GM18867 (cell line): ENCODE measurements around the gene TSC22D3.
A peak's percentile ranks its signal among the peaks of the same experiment; 100 is the strongest.
"Not testable (repeated sequence)": the region's sequence is repeated elsewhere in the genome, so short reads cannot be mapped to it uniquely, and the experiment has no call there.

ENCODE experiments used
- ATAC-seq: cut with Tn5 transposase; IDR thresholded peaks from one replicate; pipeline ENCODE4 v1.9.1; 2021; ENCODE audit warnings: mild to moderate bottlenecking, moderate library complexity; ENCODE audit not compliant: unreplicated experiment

TSC22D3 gene

DNA sequence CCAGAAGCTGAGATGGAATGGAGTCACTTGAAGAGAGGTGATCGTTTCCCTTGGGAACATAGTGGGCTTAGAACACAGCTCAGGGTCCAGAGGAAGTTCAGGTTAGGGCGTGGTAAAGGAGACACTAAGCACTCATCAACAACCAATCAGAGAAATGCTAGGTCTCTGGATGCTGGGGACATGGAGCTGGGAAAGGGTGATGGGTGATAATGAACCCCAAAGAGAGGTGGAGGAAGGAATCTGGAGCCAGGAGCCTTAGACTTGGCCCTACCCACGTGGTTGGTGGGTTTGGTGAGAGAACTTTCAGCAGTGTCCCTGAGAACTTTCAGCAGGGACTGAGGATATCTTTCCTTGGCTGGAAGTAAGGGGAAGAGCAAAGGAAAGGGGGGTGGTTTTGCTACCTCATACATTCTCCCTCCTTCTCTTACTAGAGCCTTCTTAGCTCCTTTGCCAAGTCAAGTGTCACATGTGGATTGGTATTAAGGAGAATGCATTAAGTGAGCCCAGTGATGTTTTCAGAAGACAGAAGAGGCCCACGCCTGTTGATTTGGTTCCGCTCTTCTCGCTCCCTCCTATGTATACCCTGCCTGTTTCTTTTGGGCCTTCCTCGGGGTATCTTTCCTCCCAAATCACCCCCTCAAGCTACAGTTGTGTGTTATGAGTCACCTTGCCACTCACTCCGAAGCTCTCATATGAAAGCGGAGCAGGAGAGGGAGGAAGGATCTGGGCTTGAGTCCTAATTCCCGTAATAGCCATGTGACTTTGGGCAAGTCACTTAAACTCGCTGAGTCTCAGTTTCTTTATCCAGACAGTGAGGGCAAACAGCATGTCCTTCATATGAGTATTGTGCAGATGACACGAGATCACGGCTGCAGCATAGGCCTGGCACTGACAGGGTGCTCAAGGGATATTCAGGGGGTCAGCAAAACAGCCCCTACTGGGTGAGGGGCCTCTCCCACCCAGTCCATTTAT, 63.1 kb downstream of the TSC22D3 start:
- ATAC-seq: no peak

GRCh38 chrX:107711521-107712181, 63.9 kb downstream of the TSC22D3 start:
- ATAC-seq: no peak

DNA sequence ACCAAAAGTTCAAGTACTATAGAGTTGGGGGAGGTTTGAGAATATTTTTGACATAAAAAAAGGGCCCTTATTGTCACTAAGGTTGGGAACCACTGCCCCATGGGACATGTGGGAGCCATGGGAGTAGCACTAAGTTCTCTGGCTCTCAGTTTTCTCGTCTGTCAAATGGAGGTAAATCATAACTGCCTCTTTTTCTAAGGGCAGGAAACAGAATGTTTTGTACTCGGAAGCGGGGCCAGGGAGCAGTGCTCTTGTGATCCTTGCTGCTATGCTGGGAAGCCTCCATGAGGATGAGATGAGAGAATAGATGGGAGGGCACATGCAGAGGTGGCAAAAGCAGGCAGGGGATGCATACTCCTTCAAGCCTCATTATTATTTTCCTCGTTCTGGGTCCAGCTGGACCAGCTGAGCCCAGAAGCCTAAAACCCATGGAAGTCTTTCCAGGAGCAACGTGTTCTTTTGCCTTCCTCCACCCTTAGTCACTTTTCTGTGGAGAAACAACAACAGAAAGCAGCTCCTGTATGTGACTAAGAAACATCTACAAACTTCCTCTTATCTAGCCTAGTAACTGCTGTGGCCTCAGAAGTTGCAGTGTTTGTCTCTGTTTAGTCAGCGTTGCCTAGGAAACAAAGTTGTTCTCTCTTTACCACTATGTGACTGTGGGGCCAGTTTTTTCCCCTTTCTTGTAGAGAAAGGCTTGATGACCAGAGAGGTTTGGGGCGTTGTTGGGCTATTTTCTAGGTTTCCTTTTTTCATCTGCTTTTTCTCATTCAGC, 64.8 kb downstream of the TSC22D3 start:
- peak; percentile 97 for ATAC-seq

GRCh38 chrX:107709266-107709806, 66.3 kb downstream of the TSC22D3 start:
- no peak for ATAC-seq

- ATAC-seq: no peak
These were observed 66.8 kb downstream of the TSC22D3 start for GRCh38 chrX:107708762-107709161.

GRCh38 chrX:107707866-107708265, 67.7 kb downstream of the TSC22D3 start:
- ATAC-seq: no peak

GRCh38 chrX:107706309-107706708, 69.3 kb downstream of the TSC22D3 start:
- no peak for ATAC-seq

DNA sequence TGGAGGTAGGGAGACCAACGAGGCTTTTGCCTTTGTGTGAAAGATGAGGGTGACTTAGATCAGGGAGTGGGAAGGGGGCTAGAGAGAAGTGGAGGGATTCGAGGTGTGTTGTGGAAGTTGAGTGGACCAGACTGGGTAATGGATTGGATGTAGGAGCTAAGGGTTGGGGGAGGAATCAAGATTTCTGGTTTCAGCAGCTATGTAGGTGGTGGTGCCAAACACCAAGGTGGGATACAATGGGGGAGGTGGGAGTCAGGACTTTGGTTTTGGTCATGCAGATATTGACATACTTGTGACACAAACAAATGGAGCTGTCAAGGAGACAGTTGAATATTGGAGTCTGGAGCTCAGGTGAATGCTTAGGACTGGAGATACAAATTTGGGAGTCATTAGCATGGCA, 71.0 kb downstream of the TSC22D3 start:
- ATAC-seq: no peak

DNA sequence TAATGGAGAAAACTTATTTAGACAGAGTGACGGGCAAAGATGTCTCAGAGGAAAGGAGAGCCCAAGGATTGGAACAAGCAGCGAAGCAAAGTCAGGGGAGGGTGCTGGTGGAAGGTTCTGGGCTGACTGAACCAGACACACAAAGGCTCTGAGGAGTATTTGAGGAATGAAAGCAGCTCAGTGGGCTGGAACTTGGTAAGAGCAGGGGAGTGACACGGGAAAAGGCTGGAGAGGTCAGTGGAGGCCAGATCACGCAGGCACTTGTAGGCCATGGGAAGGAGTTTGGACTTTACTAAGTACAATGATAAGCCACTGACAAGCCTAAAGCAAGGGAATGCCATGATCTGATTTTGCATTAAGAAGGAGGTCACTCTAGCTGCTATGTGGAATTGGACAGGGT, 71.4 kb downstream of the TSC22D3 start:
- ATAC-seq: no peak

GRCh38 chrX:107701493-107702121, 74.0 kb downstream of the TSC22D3 start:
- ATAC-seq: peak; percentile 57

DNA sequence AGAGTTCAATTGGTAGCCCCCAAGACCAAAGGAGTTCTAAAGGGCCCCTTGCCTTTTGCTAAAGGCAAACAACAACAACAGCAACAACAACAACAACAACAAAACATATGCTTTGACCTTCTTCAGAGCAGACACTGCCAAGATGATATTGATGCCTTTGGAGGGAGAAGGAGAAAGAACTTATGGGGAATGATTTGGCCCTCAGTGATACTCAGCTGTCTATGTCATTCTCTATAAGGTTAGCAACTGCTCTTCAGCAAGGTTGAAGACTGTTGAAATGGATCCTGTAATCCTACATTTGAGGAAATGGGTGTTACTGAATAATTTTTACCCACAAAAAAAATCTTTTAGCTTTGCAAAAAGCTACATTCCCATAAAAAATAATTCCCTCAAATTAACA, 74.8 kb downstream of the TSC22D3 start:
- no peak for ATAC-seq

- no peak for ATAC-seq
These were observed 75.2 kb downstream of the TSC22D3 start for GRCh38 chrX:107700317-107700774.

DNA sequence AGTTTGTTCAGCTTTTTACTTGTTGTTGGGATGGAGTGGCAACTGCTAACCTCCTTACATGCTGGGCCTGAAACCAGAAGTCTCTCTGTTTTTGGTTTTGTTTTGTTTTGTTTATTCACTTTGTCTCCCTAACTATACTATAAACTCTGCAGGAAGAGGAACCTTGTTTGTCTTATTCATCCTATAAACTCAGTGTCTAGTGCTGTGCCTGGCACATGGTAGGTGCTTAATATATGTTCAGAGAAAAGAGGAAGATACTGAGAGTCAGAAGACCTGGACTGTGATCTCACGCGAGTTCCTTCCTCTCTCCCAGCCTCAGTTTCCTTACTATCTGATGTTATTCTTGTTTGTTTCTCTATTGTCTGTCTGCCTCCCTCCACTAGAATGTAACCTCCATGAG, 76.0 kb downstream of the TSC22D3 start:
- peak; percentile 37 for ATAC-seq

DNA sequence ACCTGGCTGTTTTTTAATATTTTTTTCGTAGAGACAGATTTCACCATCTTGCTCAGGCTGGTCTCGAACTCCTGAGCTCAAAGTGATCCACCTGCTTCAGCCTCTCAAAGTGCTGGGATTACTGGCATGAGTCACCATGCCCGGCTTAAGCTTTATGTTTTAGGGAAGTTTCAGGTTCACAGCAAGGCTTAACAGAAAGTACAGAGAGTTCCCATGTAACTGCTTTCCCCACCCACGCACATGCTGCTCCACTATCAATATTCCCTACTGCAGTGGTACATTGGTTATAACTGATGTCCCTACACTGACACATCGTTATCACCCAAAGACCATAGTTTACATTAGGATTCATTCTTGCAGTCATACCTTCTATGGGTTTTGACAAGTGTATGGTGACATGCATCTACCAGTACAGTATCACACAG, 84.6 kb downstream of the TSC22D3 start:
- no peak for ATAC-seq

DNA sequence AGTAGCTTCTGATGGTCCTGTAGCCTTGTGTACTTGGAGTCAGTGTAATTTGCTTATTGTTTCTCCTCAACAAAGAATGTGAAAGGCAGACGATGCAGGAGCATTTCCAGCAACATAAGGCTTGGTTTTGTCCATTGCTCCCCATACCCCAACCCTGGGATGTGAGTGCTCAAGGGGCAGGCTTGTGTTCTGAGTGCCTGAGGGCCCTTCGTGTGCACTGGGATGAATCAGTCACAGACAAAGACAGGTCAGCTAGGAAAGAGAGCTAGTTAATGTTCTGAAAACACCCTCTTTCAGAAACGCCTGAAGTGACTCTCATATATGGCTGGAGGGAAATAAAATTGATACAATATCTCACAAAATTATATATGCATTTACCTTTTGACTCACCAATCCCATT, 88.1 kb downstream of the TSC22D3 start:
- no peak for ATAC-seq

DNA sequence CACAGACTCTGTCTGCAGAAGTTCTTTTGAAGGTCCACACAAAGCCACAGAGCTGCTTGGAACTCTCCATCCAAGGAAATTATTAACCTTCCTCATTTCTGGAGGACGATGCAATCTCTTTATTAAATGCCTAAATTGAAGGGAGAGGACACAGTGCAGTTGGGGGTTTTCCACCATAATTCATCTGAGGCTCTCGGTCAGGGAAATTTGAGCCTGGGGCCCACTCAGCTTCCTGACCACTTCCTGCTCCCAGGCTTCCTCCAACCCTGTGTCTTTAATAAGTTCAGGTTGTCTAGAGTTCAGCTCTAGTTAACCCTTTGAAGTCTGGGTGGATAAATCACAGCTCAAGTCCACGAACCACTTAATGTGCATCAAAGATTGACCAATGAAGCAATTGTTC, 88.8 kb downstream of the TSC22D3 start:
- no peak for ATAC-seq

DNA sequence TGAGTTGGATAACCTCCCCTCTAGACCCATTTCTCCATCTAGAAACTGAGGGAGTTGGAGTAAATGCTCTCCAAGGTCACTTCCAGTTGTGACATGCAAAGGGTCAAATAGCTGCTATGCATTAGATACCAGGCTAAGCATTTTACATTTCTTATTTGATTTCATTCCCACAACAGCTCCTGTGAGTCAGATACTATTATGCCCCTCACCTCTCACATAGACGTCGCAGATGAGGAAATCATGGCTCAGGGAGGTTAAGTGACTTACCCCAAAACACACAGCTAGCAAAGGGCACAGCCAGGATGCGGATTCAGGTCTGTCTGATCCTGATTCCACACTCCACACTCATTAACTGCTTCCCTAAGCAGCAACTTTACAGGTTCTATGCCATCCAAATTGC, 89.6 kb downstream of the TSC22D3 start:
- no peak for ATAC-seq

DNA sequence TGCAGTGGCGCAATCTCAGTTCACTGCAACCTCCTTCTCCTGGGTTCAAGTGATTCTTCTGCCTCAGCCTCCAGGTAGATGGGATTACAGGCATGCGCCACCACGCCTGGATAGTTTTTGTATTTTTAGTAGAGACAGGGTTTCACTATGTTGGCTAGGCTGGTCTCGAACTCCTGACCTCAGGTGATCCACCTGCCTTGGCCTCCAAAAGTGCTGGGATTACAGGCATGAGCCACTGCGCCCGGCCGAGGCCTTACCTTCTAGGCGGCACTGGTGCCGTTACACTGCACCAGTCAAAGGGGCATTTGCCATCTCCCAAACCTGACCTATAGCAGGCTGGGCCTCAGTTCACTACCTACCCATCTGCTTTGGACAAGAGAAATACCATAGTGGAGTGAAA, 90.0 kb downstream of the TSC22D3 start:
- not testable (repeated sequence) for ATAC-seq

DNA sequence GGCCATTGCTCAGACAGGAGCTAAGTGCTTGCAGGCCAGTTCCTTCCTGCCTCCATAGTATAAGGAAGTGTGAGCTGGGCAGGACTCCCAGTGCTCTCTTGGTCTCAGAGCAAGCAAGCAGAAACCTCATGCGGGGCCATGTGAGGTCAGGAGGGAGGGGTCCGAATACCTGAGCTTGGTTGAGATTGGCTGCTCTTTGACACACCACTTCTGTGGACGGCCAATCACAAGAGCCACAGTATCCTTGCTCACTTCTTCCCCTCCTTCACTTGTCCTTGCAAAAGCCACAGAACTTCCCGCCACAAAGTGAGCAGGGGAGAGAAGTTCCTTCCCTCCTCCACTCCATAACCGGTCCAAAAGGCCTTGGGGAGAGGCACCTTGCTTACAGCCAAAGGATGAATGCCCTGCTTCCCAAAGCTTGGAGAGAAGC, 90.6 kb downstream of the TSC22D3 start:
- ATAC-seq: peak; percentile 56

GRCh38 chrX:107683931-107684330, 91.7 kb downstream of the TSC22D3 start:
- no peak for ATAC-seq
